Progenitor cell of endocrine pancreas (in vitro differentiated cells): ENCODE results near the gene DECR2. TPM values are rescaled to one million over a fixed set of nuclear protein-coding genes. Genes with fewer than 3 reads are reported as not detected.

Experiments used
- DNase-seq: peaks from one replicate; pipeline ENCODE4 v3.0.0; 2021; ENCODE audit warnings: low spot score; ENCODE audit not compliant: unreplicated experiment
- H3K27ac Mint-ChIP-seq: 2 replicates; pipeline ENCODE4 v1.8.0; 2021; ENCODE audit warnings: mild to moderate bottlenecking, moderate library complexity, mixed read lengths
- H3K27me3 Mint-ChIP-seq: 2 replicates; pipeline ENCODE4 v1.8.0; 2021; ENCODE audit warnings: mixed read lengths
- H3K36me3 Mint-ChIP-seq: 2 replicates; pipeline ENCODE4 v1.8.0; 2022; ENCODE audit warnings: mixed read lengths; ENCODE audit not compliant: insufficient read depth
- H3K4me1 Mint-ChIP-seq: 2 replicates; pipeline ENCODE4 v1.8.0; 2021; ENCODE audit warnings: low read depth, mixed read lengths
- H3K4me3 Mint-ChIP-seq: 2 replicates; pipeline ENCODE4 v1.8.0; 2021; ENCODE audit warnings: low read depth, mild to moderate bottlenecking, moderate library complexity, mixed read lengths
- H3K9me3 Mint-ChIP-seq: 2 replicates; pipeline ENCODE4 v1.8.0; 2021; ENCODE audit warnings: low read depth, mixed read lengths
- total RNA-seq: library from RNA; stranded (reverse); gene quantifications from 2 replicates; pipeline ENCODE4 v1.2.1, GENCODE V29; 2021
- TF ChIP-seq, protein P1 (sequence below): fragments of 200-600 bp; sonication (generic); IDR thresholded peaks from one replicate; pipeline ENCODE4 v1.5.0; 2021; ENCODE audit warnings: antibody characterized with exemption, mild to moderate bottlenecking; ENCODE audit not compliant: unreplicated experiment

Gene DECR2
- total RNA-seq, 1 donor from 2014 or later = 39.4 TPM

DNA sequence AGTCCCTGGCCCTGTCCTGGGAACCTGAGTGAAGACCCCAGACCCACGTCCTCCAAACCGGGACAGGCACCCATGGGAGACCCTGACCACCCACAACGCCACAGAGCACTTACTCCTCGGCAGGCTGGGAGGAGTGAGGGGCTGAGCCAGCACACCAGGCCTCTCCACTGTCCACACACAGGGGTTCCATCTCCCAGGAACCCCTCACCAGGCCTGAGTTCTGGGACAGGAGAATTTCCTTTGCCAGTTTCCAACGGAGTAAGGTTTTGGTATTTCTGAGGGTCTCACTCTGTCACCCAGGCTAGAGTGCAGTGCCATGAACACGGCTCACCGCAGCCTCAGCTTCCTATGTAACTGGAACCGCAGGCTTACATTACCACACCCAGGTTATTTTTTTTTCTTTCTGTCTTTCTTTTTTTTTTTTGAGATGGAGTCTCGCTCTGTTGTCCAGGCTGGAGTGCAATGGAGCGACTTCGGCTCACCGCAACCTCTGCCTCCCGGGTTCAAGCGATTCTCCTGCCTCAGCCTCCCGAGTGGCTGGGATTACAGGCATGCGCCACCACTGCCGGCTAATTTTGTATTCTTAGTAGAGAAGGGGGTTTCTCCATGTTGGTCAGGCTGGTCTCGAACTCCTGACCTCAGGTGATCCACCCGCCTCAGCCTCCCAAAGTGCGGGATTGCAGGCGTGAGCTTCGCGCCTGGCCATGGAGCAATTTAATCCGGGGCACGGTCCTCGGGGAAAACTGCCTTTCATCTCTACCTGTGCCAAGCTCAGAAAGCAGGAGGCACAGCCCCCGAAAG lies 21.5 kb upstream of the DECR2 start:
- Mint-ChIP-seq H3K27me3 (no peaks in the 10 kb centered on the region), H3K4me3 (peak overlapping the region; percentile 70), H3K9me3 (no peaks in the 10 kb centered on the region), H3K4me1 (peaks cover 26% of the 10 kb centered on the region), H3K27ac (peak overlapping the region; percentile 85), H3K36me3 (no peaks in the 10 kb centered on the region)
- DNase-seq = no peak
- TF ChIP-seq, protein P1, sequence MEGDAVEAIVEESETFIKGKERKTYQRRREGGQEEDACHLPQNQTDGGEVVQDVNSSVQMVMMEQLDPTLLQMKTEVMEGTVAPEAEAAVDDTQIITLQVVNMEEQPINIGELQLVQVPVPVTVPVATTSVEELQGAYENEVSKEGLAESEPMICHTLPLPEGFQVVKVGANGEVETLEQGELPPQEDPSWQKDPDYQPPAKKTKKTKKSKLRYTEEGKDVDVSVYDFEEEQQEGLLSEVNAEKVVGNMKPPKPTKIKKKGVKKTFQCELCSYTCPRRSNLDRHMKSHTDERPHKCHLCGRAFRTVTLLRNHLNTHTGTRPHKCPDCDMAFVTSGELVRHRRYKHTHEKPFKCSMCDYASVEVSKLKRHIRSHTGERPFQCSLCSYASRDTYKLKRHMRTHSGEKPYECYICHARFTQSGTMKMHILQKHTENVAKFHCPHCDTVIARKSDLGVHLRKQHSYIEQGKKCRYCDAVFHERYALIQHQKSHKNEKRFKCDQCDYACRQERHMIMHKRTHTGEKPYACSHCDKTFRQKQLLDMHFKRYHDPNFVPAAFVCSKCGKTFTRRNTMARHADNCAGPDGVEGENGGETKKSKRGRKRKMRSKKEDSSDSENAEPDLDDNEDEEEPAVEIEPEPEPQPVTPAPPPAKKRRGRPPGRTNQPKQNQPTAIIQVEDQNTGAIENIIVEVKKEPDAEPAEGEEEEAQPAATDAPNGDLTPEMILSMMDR = no peak

GRCh38 chr16:380762-381011 lies 21.0 kb upstream of the DECR2 start:
- H3K4me3 Mint-ChIP-seq = peak overlapping the region; percentile 77
- no peaks in the 10 kb centered on the region for H3K36me3 Mint-ChIP-seq
- H3K27ac Mint-ChIP-seq = no peak overlapping the region
- H3K4me1 Mint-ChIP-seq = peaks cover 26% of the 10 kb centered on the region
- no peak for DNase-seq
- H3K27me3 Mint-ChIP-seq = no peaks in the 10 kb centered on the region
- no peaks in the 10 kb centered on the region for H3K9me3 Mint-ChIP-seq
- TF ChIP-seq, protein P1 = no peak

DNA sequence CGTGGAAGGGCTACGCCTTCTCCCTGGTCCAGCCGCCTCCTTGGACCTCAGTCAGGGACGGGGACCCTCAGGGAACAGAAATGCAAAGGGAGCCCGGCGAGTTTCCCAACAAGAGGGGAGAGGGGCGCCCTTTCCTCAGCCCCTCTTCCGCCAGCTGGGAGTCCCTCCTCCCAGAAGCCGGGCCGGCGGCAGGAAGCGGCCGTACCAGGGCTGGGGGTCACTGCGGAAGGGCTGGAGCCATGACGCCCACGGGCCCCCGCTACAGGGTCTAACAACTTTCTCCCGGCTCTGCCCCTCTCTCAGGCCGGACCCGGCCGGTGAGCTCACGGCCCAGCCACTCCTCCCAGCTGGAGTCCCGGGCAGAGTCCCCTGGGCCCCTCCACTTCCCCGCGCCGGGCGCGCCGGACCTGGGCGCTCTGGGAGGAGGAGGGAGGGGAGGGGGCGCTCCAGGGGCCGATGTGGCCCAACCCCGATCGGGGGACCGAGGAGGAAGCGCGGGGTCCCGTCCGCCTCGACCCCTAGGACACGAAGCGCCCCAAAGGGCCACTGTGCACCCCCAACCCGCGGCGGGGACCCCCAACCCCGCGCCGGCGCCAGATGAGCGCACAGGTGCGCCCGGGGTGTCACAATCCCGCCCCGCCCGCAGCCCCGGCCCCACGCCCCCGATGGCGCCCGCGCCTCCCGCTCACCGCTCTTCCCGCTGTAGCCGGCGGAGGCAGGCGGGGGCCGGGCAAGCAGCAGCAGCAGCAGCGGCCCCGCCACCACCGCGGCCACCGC lies 20.5 kb upstream of the DECR2 start:
- H3K4me1 Mint-ChIP-seq = peaks cover 26% of the 10 kb centered on the region
- H3K36me3 Mint-ChIP-seq = no peaks in the 10 kb centered on the region
- no peaks in the 10 kb centered on the region for H3K27me3 Mint-ChIP-seq
- TF ChIP-seq, protein P1 = no peak
- DNase-seq = no peak
- H3K27ac Mint-ChIP-seq = no peak overlapping the region
- peak overlapping the region; percentile 77 for H3K4me3 Mint-ChIP-seq
- H3K9me3 Mint-ChIP-seq = no peaks in the 10 kb centered on the region

DNA sequence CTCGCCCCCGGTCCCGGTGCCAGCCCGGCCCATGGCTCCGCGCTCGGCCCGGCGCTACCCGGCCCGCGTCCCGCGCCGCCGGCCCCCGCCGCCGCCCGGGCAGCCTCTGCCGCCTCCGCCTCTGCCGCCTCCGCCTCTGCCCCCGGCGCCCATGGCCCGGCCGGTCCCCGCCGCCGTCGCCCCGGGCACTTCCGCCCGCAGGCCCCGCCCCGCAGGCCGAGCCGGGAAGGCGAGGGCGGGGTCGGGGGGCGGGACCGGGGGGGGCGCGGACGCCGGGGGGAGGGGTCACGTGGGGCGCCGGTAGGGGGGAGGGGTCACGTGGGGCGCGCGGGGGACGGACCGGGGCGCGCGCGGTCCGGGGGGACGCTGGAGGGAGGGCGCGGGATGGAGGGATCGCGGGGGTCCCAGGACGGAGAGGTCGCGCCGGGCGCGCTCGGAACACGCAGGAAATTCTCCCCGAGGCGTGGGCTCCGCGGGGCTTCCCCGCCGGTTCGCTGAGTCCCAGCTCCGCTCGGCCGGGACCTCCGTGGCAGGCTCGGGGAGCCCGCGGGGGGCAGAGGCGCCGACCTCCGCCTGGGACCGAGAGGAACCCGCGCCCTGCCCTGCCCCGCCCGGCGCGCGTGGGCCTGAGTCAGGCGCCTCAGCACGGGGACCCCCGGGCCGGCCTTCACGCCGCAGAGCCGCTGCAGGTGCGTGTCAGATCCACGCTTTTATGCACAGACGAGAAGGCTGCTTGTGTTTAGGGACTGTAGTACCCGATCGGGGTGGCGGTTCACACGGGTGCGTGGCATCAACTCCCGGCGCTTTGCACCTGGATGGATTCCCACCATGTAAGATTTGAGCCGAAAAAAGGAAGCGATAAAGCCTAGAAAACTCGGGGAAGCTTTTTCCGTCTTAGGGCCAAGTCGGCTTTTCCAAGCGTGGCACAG lies 19.6 kb upstream of the DECR2 start, which contains the start of gene PGAP6:
Gene PGAP6 (minus strand): TSS at position 190 of the 929 bp plus-strand sequence. CDS start 157 bp downstream, at position 33.
- H3K4me3 Mint-ChIP-seq = peak within 1 kb of the TSS; percentile 84
- no peaks in the 10 kb centered on the region for H3K9me3 Mint-ChIP-seq

More for the DNA sequence above, 19.6 kb upstream of the DECR2 start, which contains the start of gene PGAP6:
- no peak for DNase-seq
- TF ChIP-seq, protein P1 = no peak
- Mint-ChIP-seq H3K27me3 (no peaks in the 10 kb centered on the region), H3K4me1 (peaks cover 29% of the 10 kb centered on the region), H3K27ac (peak within 1 kb of the TSS; percentile 92), H3K36me3 (no peaks in the 10 kb centered on the region)
